Spinal cord (tissue), 10 donors: Measurements from ENCODE around the gene MTURN. TPM values are rescaled to one million over a fixed set of nuclear protein-coding genes. Genes with fewer than 3 reads are reported as not detected.

Source experiments
- DNase-seq, 6 donors: peaks; one replicate each; pipeline versions ENCODE4 v3.0.0 to v3.0.0-alpha.2; 2013 to 2015; ENCODE audit warnings: low spot score in 6 of 6, low read depth in 4 of 6
- H3K27ac ChIP-seq: one replicate; pipeline ENCODE4 v1.5.1; 2013; ENCODE audit warnings: low read depth, low read length, control low read depth
- H3K27me3 ChIP-seq: one replicate; pipeline ENCODE4 v1.6.1; 2013; ENCODE audit warnings: low read length; ENCODE audit not compliant: control insufficient read depth, insufficient read depth
- H3K36me3 ChIP-seq: one replicate; pipeline ENCODE4 v1.6.1; 2013; ENCODE audit warnings: low read length; ENCODE audit not compliant: control insufficient read depth, insufficient read depth
- H3K4me1 ChIP-seq: one replicate; pipeline ENCODE4 v1.6.1; 2013; ENCODE audit warnings: low read length; ENCODE audit not compliant: control insufficient read depth, insufficient read depth
- H3K4me3 ChIP-seq: one replicate; pipeline ENCODE4 v1.5.1; 2013; ENCODE audit warnings: low read depth, low read length, control low read depth
- H3K9me3 ChIP-seq: one replicate; pipeline ENCODE4 v1.6.1; 2013; ENCODE audit warnings: low read length; ENCODE audit not compliant: control insufficient read depth, insufficient read depth
- WGBS: methylation state at CpG from one replicate; pipeline ENCODE4 v1.1.5; 2013; ENCODE audit warnings: missing lambda C conversion rate; ENCODE audit not compliant: insufficient coverage; 5-methylcytosine and 5-hydroxymethylcytosine counted together
- polyA plus RNA-seq, 2 donors: library from polyadenylated mRNA; unstranded; fragments of 120-200 nt; gene quantifications; one replicate each; pipeline ENCODE4 v1.2.1, GENCODE V29; 2013; ENCODE audit not compliant: insufficient read length in 2 of 2
- total RNA-seq, 2 donors: library from RNA; depleted of rRNA in 1 of 2; stranded (reverse); fragments of 120-200 nt in 1 of 2; fragments of >200 nt in 1 of 2; gene quantifications; one replicate each; pipeline versions ENCODE4 v1.2.3 to v1.2.4, GENCODE V29; 2013 to 2014
- donor health status: healthy.

Gene MTURN
- total and polyA plus RNA-seq, 4 donors, result 98.3 to 285 (median 194) TPM

DNA sequence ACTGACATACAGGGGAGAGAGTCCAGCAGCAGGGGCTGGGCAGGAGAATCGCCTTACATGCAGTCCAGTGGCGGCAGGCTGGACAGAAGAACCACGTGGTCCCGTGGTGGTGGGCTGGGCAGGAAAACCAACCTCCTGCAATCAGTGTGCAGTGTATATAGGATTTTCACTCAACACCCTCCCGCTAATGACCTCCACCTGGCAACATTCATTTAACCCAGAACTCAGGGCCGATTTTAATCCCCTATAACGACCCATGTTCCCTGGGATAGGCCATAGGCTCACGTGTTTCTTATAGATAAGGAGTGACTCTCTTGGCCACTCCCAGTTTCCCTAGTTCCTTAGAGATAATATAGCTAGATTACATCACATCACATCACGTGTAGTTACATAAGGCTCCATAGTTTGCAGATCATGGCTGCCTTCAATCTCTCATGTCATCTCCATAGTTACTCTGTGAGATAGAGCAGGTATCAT, 19.4 kb downstream of the MTURN start:
- Histone ChIP-seq H3K4me3 (no peak overlapping the region), H3K27ac (no peak overlapping the region), H3K4me1 (peaks cover 4% of the 10 kb centered on the region), H3K36me3 (peaks cover 31% of the 10 kb centered on the region), H3K9me3 (no peaks in the 10 kb centered on the region), H3K27me3 (no peaks in the 10 kb centered on the region)
- 80% methylated on average over 1 of the region's 9 CpGs for WGBS
- DNase-seq, result no peak

DNA sequence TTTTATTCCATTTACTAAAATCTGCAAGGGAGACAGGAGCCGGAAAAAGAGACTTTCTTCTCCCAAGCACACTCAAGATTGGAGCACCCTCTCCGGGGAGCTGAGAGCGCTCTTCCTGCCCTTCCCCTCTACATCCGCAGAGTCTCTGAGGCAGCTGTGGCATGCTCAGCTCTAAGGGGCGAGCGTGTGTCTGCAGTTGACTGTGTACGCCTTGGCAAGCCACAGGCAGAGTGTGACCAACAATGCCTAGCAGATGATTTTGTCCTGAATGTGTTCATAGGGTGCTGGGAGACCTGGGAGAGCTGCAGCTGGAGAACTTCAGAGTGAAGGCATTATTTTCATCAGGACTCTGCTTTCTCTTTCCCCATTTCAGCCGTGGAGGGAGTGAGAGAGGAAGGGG, 20.7 kb downstream of the MTURN start:
- Histone ChIP-seq H3K27ac (no peak overlapping the region), H3K4me3 (no peak overlapping the region), H3K9me3 (no peaks in the 10 kb centered on the region), H3K4me1 (peaks cover 4% of the 10 kb centered on the region), H3K36me3 (peaks cover 27% of the 10 kb centered on the region), H3K27me3 (no peaks in the 10 kb centered on the region)
- DNase-seq, result no peak
- 61% methylated on average over 7 of the region's 8 CpGs for WGBS

DNA sequence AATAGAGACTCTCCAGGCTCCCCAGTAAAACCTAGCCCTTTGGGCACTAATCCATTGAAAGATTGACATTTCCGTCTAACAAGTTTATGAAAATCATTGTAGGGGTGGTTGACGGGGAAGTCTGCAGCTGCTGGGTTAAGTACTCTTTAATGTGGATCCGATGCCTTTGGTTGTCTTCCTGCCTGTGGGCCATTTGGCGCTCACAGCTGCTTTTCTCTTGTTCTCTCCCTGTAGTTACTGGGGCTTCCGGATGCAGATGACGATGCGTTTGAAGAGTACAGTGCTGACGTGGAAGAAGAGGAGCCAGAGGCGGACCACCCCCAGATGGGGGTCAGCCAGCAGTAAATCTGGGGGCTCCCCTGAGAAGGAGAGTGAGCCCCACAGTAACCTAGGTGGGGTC, 22.4 kb downstream of the MTURN start:
- Histone ChIP-seq H3K27ac (no peak overlapping the region), H3K36me3 (peaks cover 25% of the 10 kb centered on the region), H3K27me3 (no peaks in the 10 kb centered on the region), H3K4me3 (no peak overlapping the region), H3K4me1 (peaks cover 9% of the 10 kb centered on the region), H3K9me3 (no peaks in the 10 kb centered on the region)
- DNase-seq, result peak in 1 of 6 donors; percentile 69
- WGBS, result 28% methylated on average over 8 of the region's 9 CpGs

DNA sequence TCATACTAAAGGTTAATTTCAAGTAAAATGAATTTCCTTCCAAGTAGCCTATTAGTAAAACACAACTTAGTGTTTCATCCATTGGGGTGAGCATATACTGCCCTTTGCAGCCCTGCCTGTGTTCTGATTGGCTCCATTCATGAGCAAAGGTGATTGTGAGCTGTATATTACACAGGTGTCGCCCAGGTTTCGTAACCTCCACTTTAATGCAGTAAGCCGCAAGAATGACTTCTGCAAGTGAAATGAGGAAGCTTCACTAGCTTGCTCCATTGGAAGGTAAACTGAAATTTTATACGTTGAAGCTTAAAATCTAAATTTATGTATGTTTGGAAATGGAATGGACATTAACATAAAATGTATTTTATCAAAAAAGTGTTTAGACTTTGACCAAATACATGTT, 24.4 kb downstream of the MTURN start:
- no peak overlapping the region for H3K4me3 ChIP-seq
- WGBS, result 100% methylated on average over 1 of the region's 4 CpGs
- peaks cover 20% of the 10 kb centered on the region for H3K4me1 ChIP-seq
- no peaks in the 10 kb centered on the region for H3K27me3 ChIP-seq
- H3K27ac ChIP-seq, result no peak overlapping the region
- H3K36me3 ChIP-seq, result peaks cover 14% of the 10 kb centered on the region
- DNase-seq, result no peak
- H3K9me3 ChIP-seq, result no peaks in the 10 kb centered on the region

DNA sequence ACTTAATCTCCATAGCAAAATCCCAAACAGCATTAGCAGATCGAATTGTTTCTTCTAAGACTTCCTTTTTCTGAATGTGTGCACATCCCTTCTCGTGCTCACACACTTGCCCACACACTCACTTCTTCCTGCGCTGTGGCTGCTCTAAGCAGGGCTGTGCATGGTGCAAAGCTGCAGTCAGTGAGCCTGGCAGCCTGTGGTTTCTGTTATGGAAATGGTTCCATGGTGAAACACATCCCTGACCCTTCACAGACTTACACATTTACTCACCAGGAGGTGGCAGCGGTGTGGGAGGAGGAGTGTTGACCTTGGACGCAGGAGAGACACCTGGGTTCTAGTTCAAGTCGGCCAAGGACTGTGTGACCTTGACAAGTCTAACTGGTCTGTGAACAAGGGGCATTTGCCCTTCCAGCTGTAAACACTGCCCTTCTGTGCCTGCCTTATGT, 24.9 kb downstream of the MTURN start:
- H3K36me3 ChIP-seq, result peaks cover 12% of the 10 kb centered on the region
- no peaks in the 10 kb centered on the region for H3K27me3 ChIP-seq
- H3K9me3 ChIP-seq, result no peaks in the 10 kb centered on the region
- peaks cover 22% of the 10 kb centered on the region for H3K4me1 ChIP-seq
- no peak overlapping the region for H3K4me3 ChIP-seq
- H3K27ac ChIP-seq, result no peak overlapping the region
- 65% methylated on average over 5 of the region's 6 CpGs for WGBS
- DNase-seq, result no peak

DNA sequence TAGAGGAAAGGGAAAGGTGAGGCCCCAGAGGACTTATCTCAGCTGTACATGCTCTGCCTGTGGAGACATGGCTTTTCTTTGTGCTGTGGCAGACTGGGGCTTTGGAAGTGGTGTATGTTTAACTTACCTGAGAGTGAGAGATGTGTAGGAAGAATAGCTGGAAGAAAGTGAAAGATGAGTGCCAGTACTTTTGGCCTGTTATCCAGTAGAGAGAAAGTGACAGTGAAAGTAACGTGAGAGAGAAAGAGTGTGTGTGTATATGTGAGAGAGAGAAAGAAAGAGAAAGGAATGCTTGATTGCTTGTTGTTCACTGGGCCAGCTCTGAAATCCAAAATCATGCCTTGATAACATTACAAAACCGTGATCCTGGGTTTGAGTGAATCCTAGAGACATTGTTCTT, 25.5 kb downstream of the MTURN start:
- DNase-seq, result no peak
- no peak overlapping the region for H3K4me3 ChIP-seq
- peaks cover 24% of the 10 kb centered on the region for H3K4me1 ChIP-seq
- 95% methylated on average over 2 of the region's 2 CpGs for WGBS
- peaks cover 10% of the 10 kb centered on the region for H3K36me3 ChIP-seq
- H3K27me3 ChIP-seq, result no peaks in the 10 kb centered on the region
- no peaks in the 10 kb centered on the region for H3K9me3 ChIP-seq
- no peak overlapping the region for H3K27ac ChIP-seq

DNA sequence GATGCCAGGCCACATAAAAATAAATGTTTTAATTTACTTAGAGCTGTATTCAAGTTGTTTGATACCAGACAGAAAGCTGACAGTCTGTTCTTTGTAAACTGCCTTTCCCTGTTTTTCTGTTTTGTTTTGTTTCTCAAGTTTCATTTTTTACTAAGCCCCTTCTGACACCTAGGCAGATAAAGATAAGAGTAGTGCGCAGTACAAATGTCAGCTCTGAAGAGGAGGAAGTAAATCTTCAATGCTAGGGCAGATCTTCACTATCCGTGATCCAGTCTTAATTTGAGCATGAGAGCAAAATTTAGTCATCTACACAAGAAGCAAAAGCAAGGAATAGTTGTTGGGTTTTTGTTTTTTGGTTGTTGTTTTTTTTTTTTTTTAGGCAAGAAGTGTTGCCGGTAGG, 27.3 kb downstream of the MTURN start:
- WGBS, result no CpG with 5 or more reads among the region's 3 CpGs
- Histone ChIP-seq H3K4me1 (peaks cover 33% of the 10 kb centered on the region), H3K27ac (no peak overlapping the region), H3K27me3 (no peaks in the 10 kb centered on the region), H3K36me3 (peaks cover 6% of the 10 kb centered on the region), H3K4me3 (no peak overlapping the region), H3K9me3 (no peaks in the 10 kb centered on the region)
- DNase-seq, result no peak

DNA sequence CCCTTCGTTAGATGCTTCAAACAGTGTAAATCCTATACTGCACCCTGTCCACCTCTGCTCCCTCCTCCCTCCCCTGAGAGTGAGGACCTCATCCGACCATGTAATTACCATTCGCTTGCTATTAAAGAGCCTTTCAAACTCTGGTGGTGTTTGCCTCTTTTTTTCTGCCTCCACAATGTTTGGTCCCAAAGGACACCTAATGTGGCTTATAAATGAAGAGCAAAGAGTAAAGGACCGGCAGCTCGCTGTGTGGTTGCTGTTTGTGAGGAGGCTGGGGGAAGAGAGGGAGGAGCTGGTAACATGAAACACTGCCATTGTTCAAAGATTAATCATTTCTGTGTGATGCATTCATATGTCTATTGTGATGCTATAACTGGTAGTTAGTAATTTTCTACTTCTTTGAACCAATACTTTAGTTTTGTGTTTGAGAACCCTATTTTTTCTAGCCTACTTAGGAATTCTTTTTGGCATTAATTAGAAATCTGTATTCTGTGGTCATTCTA, 27.9 kb downstream of the MTURN start:
- no peak overlapping the region for H3K4me3 ChIP-seq
- H3K4me1 ChIP-seq, result peaks cover 30% of the 10 kb centered on the region

DNA sequence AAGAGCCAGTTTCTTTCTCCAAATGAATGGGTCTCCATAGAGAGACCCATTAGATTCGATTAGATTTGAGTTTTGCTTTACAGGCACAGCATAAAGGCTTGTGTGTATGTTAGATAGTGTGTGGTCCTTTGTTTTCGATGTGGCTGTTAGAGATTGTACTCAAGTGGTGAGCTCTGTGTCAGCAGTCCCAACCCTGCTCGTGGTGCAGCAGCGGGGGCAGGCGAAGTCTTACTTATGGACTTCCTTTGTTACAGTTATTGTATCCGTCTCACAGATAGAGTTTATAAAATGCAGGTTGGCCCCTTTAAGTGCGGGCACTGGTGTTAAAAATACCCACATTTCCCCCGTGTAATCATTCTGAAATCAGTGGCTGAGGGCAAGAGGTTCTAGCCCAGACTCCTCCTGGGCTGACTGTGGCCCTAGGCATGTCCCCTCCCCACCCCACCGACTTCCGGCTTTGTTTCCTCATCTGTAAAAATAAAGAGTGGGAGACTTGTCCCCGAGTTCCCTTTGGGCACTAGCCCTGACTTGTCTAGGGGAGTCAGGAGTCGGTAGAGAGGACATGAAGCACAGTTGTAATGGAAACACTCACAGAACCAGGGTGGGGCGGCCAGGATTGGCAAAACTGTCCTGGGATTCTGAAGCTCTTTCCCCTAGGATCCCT, 28.6 kb downstream of the MTURN start:
- peak in 1 of 6 donors; percentile 54 for DNase-seq
- peaks cover 30% of the 10 kb centered on the region for H3K4me1 ChIP-seq
- peaks cover 6% of the 10 kb centered on the region for H3K36me3 ChIP-seq
- H3K27ac ChIP-seq, result peak overlapping the region; percentile 26
- 31% methylated on average over 4 of the region's 13 CpGs for WGBS
- no peak overlapping the region for H3K4me3 ChIP-seq
- H3K9me3 ChIP-seq, result no peaks in the 10 kb centered on the region
- no peaks in the 10 kb centered on the region for H3K27me3 ChIP-seq

More for the DNA sequence above, 27.9 kb downstream of the MTURN start:
- Histone ChIP-seq H3K9me3 (no peaks in the 10 kb centered on the region), H3K27me3 (no peaks in the 10 kb centered on the region), H3K27ac (peak overlapping the region; percentile 26), H3K36me3 (peaks cover 6% of the 10 kb centered on the region)
- DNase-seq, result peak in 1 of 6 donors; percentile 83
- WGBS, result 0% methylated on average over 2 of the region's 5 CpGs

DNA sequence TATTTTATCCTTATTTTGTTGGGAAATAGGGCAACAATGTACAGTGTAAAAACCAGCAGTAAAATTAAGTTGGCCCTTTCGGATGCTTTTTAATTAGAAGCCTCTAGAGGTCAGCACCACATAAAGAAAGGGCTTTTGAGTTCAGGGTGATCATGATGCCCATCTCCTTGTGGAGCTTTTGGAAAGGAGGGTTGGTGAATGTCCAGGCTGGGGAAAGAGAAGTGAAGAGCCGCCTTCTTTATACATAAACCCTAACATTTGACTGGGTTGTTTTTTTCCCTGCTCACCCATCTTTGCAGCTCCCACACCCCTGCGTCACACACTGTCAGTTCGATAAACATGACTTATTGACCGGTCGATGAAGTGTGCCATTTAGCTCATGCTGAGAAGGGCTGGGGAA, 29.8 kb downstream of the MTURN start:
- H3K27ac ChIP-seq, result no peak overlapping the region
- H3K4me1 ChIP-seq, result peaks cover 30% of the 10 kb centered on the region
- H3K4me3 ChIP-seq, result no peak overlapping the region
- 78% methylated on average over 3 of the region's 6 CpGs for WGBS
- no peaks in the 10 kb centered on the region for H3K9me3 ChIP-seq
- peak in 4 of 6 donors; percentile 54 to 91 (median 70) for DNase-seq
- H3K27me3 ChIP-seq, result no peaks in the 10 kb centered on the region
- peaks cover 6% of the 10 kb centered on the region for H3K36me3 ChIP-seq
